HG02798 (cell line): Measurements from ENCODE around the gene CACNG7.

ENCODE experiments used
- ATAC-seq: cut with Tn5 transposase; IDR thresholded peaks from one replicate; pipeline ENCODE4 v1.9.1; 2021; ENCODE audit warnings: mild to moderate bottlenecking; ENCODE audit not compliant: unreplicated experiment, poor library complexity

CACNG7 gene

DNA sequence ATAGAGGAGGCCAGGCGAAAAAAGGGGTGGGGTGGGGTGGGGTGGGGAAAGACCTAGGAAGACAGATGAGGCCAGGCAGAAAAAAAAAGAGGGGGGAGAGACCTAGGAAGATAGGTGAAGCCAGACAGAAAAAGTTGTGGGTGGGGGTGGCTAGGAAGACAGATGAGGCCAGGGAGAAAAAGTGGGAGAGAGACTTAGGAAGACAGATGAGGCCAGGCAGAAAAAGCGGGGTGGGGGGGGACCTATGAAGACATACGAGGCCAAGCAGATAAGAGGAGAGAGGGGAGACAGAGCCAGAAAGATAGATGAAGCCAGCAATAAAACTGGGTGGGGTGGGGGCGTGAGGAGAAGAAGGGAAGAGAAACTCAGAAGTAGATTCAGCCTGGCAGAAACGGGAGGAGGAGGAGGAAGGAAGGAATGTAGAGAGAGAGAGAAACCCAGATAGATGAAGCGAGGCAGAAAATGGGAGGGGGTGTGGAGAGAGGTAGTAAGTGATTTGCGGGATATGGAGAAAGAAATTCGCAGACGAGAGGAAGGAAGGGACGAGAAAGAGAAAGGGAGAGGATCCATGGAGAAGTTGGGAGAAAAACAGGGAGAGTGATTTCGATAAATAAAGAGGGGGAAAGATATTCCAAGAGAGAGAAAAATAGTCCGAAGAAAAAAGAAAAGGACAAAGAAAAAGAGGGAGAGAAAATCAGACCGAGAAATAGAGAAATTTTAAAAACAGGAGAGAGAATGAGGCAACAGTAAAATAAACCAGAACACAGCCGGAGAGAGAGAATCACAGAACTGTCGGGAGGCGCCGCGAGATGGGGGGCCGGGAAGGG is 70.1 kb downstream of the CACNG7 start:
- no peak for ATAC-seq

DNA sequence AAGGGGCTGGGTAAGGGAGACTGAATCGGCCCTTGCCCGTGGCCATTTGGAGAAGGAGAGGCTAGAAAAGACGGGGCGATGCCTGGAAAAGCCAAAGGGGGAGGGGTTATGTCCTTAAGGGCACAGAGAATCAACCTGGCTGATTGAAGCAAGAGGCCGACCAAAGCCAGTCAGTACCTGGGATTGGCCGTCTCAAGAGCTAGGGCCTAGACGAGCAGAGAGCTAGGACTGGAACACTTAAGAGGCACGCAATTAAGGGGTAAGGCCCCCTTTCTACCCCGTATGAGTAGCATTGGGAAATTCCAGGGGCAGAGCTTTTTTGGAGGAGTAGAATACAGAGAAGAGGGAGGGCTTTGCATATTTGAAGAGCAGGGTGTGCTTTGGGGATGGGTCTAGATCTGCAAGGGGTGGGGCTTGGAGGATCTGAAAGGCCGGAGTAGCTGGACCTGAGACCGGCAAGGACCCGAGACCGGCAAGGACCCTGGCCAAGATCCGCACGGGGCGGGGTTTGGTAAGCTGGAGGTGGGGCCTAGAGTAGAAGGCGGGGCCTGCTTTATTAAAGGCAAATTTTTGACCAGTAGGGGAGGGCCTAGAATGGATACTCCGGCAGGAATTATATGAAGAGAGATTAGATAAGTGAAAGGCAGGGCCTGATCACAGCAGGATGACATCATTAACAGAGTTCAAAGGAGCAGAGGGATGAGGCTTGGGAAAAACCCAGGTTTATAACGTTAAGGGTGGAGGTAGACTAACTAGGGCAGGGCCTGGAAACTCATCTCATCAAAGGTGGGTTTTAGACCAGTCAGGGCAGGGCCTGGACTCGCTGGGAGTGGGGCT is 71.7 kb downstream of the CACNG7 start:
- no peak for ATAC-seq

DNA sequence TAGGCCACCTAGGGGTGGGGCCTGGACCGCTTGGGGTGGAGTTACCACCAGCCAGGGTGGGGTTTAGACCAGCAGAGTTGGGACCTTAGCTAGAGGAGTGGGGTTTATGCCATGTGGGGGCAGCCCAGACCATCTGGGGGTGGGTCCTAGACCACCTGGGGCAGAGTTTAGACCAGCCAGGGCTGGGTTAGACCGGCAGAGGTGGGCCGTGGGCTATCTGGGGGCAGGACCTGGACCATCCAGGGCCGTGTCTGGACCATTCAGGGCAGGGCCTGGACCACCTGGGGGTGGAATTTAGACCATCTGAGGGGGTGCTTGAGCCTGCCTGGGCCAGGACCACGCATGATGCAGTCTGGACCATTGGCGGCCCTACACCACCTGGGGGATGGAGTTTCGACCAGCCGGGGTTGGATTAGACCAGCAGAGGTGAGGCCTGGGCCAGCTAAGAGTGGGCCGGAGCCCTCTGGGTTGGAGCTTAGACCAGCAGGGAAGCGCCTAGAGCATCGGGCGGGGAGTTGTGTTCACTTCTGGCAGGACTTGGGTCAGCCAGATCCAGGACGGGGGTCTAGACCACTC is 72.4 kb downstream of the CACNG7 start:
- no peak for ATAC-seq

DNA sequence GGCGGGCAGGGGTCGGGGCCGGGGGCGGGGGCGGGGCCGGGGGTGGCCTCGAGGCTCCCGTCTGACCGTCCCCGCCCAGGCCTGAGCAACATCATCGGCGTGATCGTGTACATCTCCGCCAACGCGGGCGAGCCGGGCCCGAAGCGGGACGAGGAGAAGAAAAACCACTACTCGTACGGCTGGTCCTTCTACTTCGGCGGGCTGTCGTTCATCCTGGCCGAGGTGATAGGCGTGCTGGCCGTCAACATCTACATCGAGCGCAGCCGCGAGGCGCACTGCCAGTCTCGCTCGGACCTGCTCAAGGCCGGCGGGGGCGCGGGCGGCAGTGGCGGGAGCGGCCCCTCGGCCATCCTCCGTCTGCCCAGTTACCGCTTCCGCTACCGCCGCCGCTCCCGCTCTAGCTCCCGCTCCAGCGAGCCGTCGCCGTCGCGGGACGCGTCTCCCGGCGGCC is 72.9 kb downstream of the CACNG7 start:
- ATAC-seq: no peak

DNA sequence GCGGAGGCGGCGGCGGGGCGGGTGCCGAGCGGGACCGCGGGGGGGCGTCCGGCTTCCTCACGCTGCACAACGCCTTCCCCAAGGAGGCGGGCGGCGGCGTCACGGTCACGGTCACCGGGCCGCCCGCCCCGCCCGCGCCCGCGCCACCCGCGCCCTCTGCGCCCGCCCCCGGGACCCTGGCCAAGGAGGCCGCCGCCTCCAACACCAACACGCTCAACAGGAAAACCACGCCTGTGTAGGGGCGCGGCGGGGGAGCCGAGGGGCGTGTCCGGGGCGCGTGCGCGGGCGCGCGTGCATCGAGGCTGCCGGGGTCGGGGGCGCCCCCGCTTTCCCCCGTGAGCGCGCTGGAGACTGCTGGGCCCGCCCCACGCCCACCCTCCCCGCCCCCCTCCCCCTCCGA is 73.5 kb downstream of the CACNG7 start:
- no peak for ATAC-seq

DNA sequence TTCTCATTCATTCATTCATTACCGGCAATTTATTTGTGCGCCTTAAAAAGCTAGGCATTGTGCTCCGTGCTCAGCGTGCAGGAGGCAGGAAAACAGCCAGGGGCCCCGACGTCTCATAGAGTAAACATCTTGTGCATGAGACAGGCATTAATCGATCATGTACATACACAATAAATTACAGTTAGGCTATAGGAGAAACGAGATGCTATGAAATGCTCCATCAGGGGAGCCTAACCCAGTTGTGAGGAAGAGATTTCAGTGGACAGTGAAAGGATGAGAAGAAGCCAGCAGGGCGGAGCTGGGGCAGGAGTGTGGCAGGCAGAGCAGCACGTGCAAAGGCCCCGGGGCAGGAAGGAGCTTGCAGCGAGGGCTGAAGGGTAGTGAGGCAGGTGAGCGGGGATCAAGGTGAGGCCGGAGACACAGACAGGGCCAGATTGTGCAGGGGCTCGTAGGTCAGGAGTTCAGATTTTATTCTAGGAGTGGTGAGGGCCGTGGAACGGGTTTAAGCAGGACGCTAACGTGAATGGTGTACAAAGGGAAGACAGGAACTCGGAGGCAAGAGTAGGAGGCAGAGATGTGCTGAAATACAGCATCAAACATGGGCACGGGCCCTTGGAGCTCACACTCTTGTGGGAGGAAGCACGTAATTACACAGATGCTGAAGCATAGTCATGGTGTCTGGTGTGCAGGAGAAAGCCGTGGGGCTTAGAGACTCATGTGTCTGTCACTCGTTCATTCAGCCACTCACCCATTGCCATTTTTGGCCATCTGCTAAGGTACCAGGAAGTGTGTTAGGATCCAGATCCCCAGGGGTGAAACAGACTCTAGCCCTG is 74.6 kb downstream of the CACNG7 start:
- no peak for ATAC-seq

DNA sequence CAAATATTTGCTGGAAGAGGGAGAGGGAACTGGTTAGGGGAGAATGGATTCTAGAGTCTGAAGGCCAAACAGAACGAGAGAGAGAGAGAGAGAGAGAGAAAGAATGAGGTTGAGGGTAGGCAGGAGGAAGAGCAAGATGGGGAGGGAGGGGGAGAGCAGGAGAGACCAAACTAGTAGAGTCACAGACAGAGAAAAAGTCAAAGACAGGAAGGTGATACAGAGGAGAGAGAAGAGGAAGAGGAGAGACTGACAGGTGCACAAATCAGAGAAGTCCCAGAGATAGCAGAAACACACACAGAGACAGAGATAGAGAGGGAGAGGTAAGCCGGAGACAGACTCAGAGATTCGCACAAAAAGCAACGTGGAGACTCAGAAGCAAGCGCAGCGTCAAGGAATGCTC is 76.8 kb downstream of the CACNG7 start:
- ATAC-seq: no peak

- ATAC-seq: no peak
Observed at GRCh38 chr19:53988981-53989380, 79.9 kb downstream of the CACNG7 start.

GRCh38 chr19:53989600-53990533 is 80.8 kb downstream of the CACNG7 start:
- no peak for ATAC-seq

DNA sequence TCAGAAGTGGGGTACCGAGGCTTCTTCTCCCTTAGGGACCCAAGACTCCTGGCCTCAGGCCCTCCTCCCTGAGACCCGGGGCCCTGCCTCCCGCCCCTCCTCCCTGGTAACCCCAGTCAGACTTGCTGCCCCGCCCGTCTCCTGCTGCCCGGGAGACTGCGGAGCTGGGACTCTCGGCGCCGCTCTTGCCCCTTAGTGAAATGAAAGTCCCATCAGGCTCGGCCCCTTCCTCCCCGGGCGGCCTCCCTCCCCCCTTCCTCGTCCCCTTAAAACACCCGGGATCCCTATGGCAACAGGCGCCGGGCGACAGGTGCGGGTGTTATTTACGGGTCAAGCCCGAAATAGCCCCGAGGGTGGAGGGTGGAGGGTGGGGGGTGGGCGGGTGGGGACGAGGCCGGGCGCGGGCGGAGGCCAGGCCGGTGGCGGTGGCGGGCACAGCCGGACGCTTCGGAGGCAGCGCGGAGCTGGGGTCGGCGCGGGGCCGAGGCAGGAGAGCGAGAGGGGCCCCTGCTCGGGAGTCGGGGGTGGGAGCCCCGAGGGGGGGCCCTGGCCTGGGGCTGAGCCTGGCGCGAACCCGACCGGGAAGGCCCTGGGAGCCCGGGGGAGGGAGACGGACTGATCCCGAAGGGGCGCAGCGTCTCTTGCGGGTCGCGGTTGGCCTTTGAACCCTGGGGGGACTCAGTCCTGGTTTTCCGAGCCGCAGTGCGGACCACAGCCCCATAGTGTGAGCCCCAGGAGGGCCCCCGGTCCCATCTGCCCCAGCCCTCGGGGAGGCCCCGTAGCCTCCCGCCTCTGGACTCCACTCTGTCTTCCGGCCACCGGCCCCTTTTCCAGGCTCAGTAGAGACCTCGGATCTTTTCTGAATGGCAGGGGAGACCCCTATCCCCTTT is 82.4 kb downstream of the CACNG7 start, which contains the start of gene CACNG6:
TSS of gene CACNG6 (plus strand) at position 414 of the 890 bp plus-strand sequence. CDS start 1,241 bp downstream, outside the sequence.
- no peak for ATAC-seq

DNA sequence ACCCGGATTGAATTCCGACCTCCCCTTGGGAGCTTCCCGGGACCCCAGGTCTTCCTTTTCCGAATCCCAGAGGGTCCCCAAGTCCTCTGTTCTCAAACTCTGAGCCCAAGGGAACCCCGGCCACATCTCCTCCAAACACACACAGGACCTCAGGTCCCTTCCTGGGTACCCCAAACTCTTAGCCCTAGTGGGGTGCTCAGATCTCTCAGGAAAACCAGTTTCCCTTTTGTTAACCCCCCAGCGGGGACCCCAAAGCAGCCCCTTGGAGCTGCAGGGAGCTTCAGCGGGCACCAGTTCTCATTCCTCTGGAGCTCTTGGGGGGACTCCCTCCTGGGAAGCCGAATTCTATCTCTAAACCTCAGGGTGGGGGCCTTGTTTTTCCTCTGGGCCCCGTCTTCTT is 83.1 kb downstream of the CACNG7 start:
- ATAC-seq: no peak

DNA sequence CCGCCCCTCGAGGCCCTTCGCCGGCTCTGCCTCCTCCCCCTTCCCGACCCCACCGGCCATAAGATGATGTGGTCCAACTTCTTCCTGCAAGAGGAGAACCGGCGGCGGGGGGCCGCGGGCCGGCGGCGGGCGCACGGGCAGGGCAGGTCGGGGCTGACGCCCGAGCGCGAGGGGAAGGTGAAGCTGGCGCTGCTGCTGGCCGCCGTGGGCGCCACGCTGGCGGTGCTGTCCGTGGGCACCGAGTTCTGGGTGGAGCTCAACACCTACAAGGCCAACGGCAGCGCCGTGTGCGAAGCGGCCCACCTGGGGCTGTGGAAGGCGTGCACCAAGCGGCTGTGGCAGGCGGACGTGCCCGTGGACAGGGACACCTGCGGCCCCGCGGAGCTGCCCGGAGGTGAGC is 83.7 kb downstream of the CACNG7 start:
- no peak for ATAC-seq

GRCh38 chr19:53993448-53993847 is 84.4 kb downstream of the CACNG7 start:
- ATAC-seq: no peak
